GM23338 (cell line): ENCODE data around the gene VPS52. TPM values are rescaled to one million over a fixed set of nuclear protein-coding genes. Genes with fewer than 3 reads are reported as not detected.

Experiments
- ATAC-seq: fragments of 200-7000 bp; cut with Tn5 transposase; 3 replicates; pipeline ENCODE4 v1.9.1; 2020
- DNase-seq: peaks from one replicate; pipeline ENCODE4 v3.0.0-alpha.2; 2015; ENCODE audit warnings: low spot score
- H2AFZ ChIP-seq: fragments of 200-600 bp; sonication (generic); 2 replicates; pipeline ENCODE4 v1.8.0; 2016; ENCODE audit warnings: antibody characterized with exemption, mild to moderate bottlenecking, moderate library complexity
- H3F3A ChIP-seq: fragments of 200-600 bp; sonication (generic); replicated peaks from 2 replicates; pipeline ENCODE4 v1.8.0; 2017; ENCODE audit warnings: antibody characterized with exemption, mixed run types, low read depth
- H3K27ac ChIP-seq: fragments of 200-600 bp; sonication (generic); 2 replicates; pipeline ENCODE4 v1.6.1; 2016; ENCODE audit warnings: low read depth
- H3K27me3 ChIP-seq: fragments of 200-600 bp; sonication (generic); 2 replicates; pipeline ENCODE4 v1.8.0; 2016; ENCODE audit warnings: mild to moderate bottlenecking, mixed run types, moderate library complexity; ENCODE audit not compliant: insufficient read depth
- H3K36me3 ChIP-seq: fragments of 200-600 bp; sonication (generic); 2 replicates; pipeline ENCODE4 v1.8.0; 2016; ENCODE audit warnings: mild to moderate bottlenecking; ENCODE audit not compliant: insufficient read depth
- H3K4me1 ChIP-seq: fragments of 200-600 bp; sonication (generic); 2 replicates; pipeline ENCODE4 v1.8.0; 2016; ENCODE audit warnings: mild to moderate bottlenecking, moderate library complexity; ENCODE audit not compliant: insufficient read depth
- H3K4me2 ChIP-seq: fragments of 200-600 bp; sonication (generic); 2 replicates; pipeline ENCODE4 v1.7.1; 2017; ENCODE audit warnings: mixed run types
- H3K4me3 ChIP-seq: fragments of 200-600 bp; sonication (generic); 2 replicates; pipeline ENCODE4 v1.6.1; 2016; ENCODE audit warnings: mixed run types
- H3K79me2 ChIP-seq: fragments of 200-600 bp; sonication (generic); replicated peaks from 2 replicates; pipeline ENCODE4 v1.8.0; 2017; ENCODE audit warnings: mild to moderate bottlenecking; ENCODE audit not compliant: insufficient read depth
- H3K9me2 ChIP-seq: fragments of 200-600 bp; sonication (generic); 2 replicates; pipeline ENCODE4 v1.8.0; 2017; ENCODE audit not compliant: insufficient read depth
- H4K20me1 ChIP-seq: fragments of 200-600 bp; sonication (generic); replicated peaks from 2 replicates; pipeline ENCODE4 v1.8.0; 2017; ENCODE audit warnings: mild to moderate bottlenecking; ENCODE audit not compliant: insufficient read depth
- H3K27ac Mint-ChIP-seq: 2 replicates; pipeline ENCODE4 v1.8.0; 2020; ENCODE audit warnings: inconsistent platforms, mild to moderate bottlenecking, moderate library complexity, mixed read lengths
- H3K27me3 Mint-ChIP-seq: 3 replicates; pipeline ENCODE4 v1.8.0; 2022; ENCODE audit warnings: low read depth, mild to moderate bottlenecking, moderate library complexity, mixed read lengths, inconsistent platforms; ENCODE audit not compliant: insufficient read depth, poor library complexity
- H3K36me3 Mint-ChIP-seq: 3 replicates; pipeline ENCODE4 v1.8.0; 2021; ENCODE audit warnings: low read depth, mild to moderate bottlenecking, inconsistent platforms, moderate library complexity, mixed read lengths
- H3K4me1 Mint-ChIP-seq: 3 replicates; pipeline ENCODE4 v1.8.0; 2020; ENCODE audit warnings: mild to moderate bottlenecking, inconsistent platforms, mixed read lengths
- H3K4me3 Mint-ChIP-seq: 3 replicates; pipeline ENCODE4 v1.8.0; 2021; ENCODE audit warnings: moderate library complexity, mild to moderate bottlenecking, inconsistent platforms, mixed read lengths
- H3K9me3 Mint-ChIP-seq: 3 replicates; pipeline ENCODE4 v1.8.0; 2020; ENCODE audit warnings: moderate library complexity, mild to moderate bottlenecking, inconsistent platforms, mixed read lengths
- CREB1 ChIP-seq: fragments of 250-450 bp; sonication (Bioruptor Pico); IDR thresholded peaks from 2 replicates; pipeline ENCODE4 v1.5.0; 2020; ENCODE audit warnings: low read depth, mild to moderate bottlenecking, moderate library complexity
- CTCF ChIP-seq, 2 experiments: fragments of 200-600 bp in 1 of 2; sonication (generic) in 1 of 2; conservative IDR thresholded peaks; 2 replicates each; pipeline versions ENCODE4 v1.5.1 to v1.6.1; 2016 to 2017; ENCODE audit warnings: antibody characterized with exemption in 2 of 2, low read depth in 2 of 2, mild to moderate bottlenecking in 2 of 2, moderate library complexity in 1 of 2
- EZH2 ChIP-seq: fragments of 200-600 bp; sonication (generic); IDR thresholded peaks from one replicate; pipeline ENCODE4 v1.8.0; 2017; ENCODE audit warnings: antibody characterized with exemption, mild to moderate bottlenecking, low read depth; ENCODE audit not compliant: unreplicated experiment
- EZH2phosphoT487 ChIP-seq: fragments of 200-600 bp; sonication (generic); IDR thresholded peaks from one replicate; pipeline ENCODE4 v1.8.1; 2018; ENCODE audit warnings: antibody characterized with exemption; ENCODE audit not compliant: unreplicated experiment
- JUNB ChIP-seq: IDR thresholded peaks from one replicate; pipeline ENCODE4 v1.6.1; 2016; ENCODE audit warnings: antibody characterized with exemption; ENCODE audit not compliant: unreplicated experiment
- NANOG ChIP-seq: IDR thresholded peaks from 2 replicates; pipeline ENCODE4 v1.6.1; 2016; ENCODE audit warnings: antibody characterized with exemption, borderline replicate concordance
- POLR2AphosphoS5 ChIP-seq: IDR thresholded peaks from 2 replicates; pipeline ENCODE4 v1.6.1; 2016; ENCODE audit warnings: antibody characterized with exemption, low read depth
- REST ChIP-seq: IDR thresholded peaks from one replicate; pipeline ENCODE4 v1.6.1; 2018; ENCODE audit warnings: antibody characterized with exemption; ENCODE audit not compliant: unreplicated experiment
- STAT1 ChIP-seq: IDR thresholded peaks from one replicate; pipeline ENCODE4 v1.6.1; 2016; ENCODE audit warnings: antibody characterized with exemption; ENCODE audit not compliant: unreplicated experiment
- ZNF331 ChIP-seq: fragments of 250-450 bp; sonication (Bioruptor Pico); IDR thresholded peaks from 2 replicates; pipeline ENCODE4 v1.5.0; 2020; ENCODE audit warnings: low read depth, mild to moderate bottlenecking, moderate library complexity
- polyA plus RNA-seq: library from polyadenylated mRNA; unstranded; fragments of >200 nt; fragmentation: Nextera tagmentation; extraction: Ambion mirVana; gene quantifications from 2 replicates; pipeline ENCODE4 v1.2.1, GENCODE V29; 2016
- total RNA-seq: library from RNA; depleted of rRNA; stranded (reverse); fragments of >200 nt; shearing (Covaris generic); gene quantifications from 2 replicates; pipeline ENCODE4 v1.2.3, GENCODE V29; 2014

VPS52 gene
- total and polyA plus RNA-seq, 2 experiments from 2014 or later: 27.9 to 31.1 TPM

- Histone ChIP-seq H3K9me2 (no peaks in the 10 kb centered on the region), H3K4me1 (peaks cover 47% of the 10 kb centered on the region), H3K27ac (no peak within 1 kb of the TSS), H4K20me1 (peaks cover 17% of the 10 kb centered on the region; the same call in 1 of the 2 replicates), H3K36me3 (no peaks in the 10 kb centered on the region), H2AFZ (peak within 1 kb of the TSS; percentile 94), H3K4me2 (peak within 1 kb of the TSS; percentile 97), H3F3A (peaks cover 16% of the 10 kb centered on the region), H3K27me3 (peaks cover 76% of the 10 kb centered on the region), H3K79me2 (peaks cover 5% of the 10 kb centered on the region; the same call in 1 of the 2 replicates), H3K4me3 (peak within 1 kb of the TSS; percentile 96)
- Mint-ChIP-seq H3K4me1 (peaks cover 55% of the 10 kb centered on the region), H3K36me3 (peaks cover 29% of the 10 kb centered on the region), H3K4me3 (peak within 1 kb of the TSS; percentile 79), H3K27ac (no peak within 1 kb of the TSS; the same call in 1 of the 2 replicates), H3K9me3 (no peaks in the 10 kb centered on the region; the same call in 2 of the 3 replicates), H3K27me3 (peaks cover 56% of the 10 kb centered on the region)
- TF ChIP-seq CREB1 (CRISPR knock-in tag) (peak; percentile 94), EZH2phosphoT487 (no peak), REST (no peak), JUNB (no peak), NANOG (no peak), POLR2AphosphoS5 (peak; percentile 85)
- ATAC-seq (peak; percentile 14), DNase-seq (peak; percentile 93)
Measured at GRCh38 chr6:33208091-33208967, 63.3 kb downstream of the VPS52 start, which contains the start of gene RING1. Gene RING1, plus strand, starts transcription at chr6:33208500. Its CDS starts 323 bp downstream, at chr6:33208823.

- Histone ChIP-seq H3K27me3 (peaks cover 69% of the 10 kb centered on the region), H3F3A (peaks cover 23% of the 10 kb centered on the region), H3K79me2 (peaks cover 5% of the 10 kb centered on the region; the same call in 1 of the 2 replicates), H3K27ac (no peak overlapping the region), H3K4me3 (peak overlapping the region; percentile 96), H3K4me2 (peak overlapping the region; percentile 97), H3K4me1 (peaks cover 44% of the 10 kb centered on the region), H3K9me2 (no peaks in the 10 kb centered on the region), H3K36me3 (peaks cover 6% of the 10 kb centered on the region; the same call in 1 of the 2 replicates), H4K20me1 (peaks cover 21% of the 10 kb centered on the region; the same call in 1 of the 2 replicates), H2AFZ (peak overlapping the region; percentile 94)
- TF ChIP-seq CTCF (conservative IDR thresholded peaks at IDR 0.05; ENCODE audit: low read depth in 2 of 2) (no peak), EZH2 (peak; percentile 42), ZNF331 (CRISPR knock-in tag) (no peak), STAT1 (no peak), REST (no peak)
- H3K4me3 Mint-ChIP-seq: peak overlapping the region; percentile 79
- ATAC-seq: peak; percentile 4
- peak; percentile 73 for DNase-seq
- H3K9me3 Mint-ChIP-seq: no peaks in the 10 kb centered on the region; the same call in 2 of the 3 replicates
- peaks cover 51% of the 10 kb centered on the region for H3K27me3 Mint-ChIP-seq
- H3K27ac Mint-ChIP-seq: no peak overlapping the region; the same call in 1 of the 2 replicates
- peaks cover 58% of the 10 kb centered on the region for H3K4me1 Mint-ChIP-seq
- peaks cover 36% of the 10 kb centered on the region for H3K36me3 Mint-ChIP-seq
Measured at GRCh38 chr6:33207552-33208090, 64.1 kb downstream of the VPS52 start.
